Measurements from ENCODE around the gene GPR4.

GPR4 gene

DNA sequence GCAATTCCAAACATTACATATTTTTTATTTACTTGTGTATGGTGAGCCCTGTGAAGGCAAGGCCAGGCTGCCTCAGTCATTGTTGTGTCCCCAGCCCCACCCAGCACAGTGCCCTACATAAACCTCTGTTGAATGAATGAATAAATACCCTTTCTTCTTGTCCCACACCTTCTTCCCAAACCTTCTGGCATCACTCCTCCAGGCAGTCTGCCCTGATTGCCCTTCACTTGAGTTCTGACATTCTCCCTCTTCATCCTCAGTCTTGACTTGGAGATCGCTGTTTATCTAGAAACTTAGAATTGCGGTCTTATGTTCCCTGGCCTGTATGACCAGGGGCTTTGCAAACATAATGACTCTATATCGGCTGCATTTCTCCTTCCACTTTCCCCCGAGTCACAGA lies 12.2 kb downstream of the GPR4 start:
- no peak overlapping the region for H3K4me3 ChIP-seq (replicated peaks; ENCODE audit: low read depth, low read length)
- TF ChIP-seq, protein P1, sequence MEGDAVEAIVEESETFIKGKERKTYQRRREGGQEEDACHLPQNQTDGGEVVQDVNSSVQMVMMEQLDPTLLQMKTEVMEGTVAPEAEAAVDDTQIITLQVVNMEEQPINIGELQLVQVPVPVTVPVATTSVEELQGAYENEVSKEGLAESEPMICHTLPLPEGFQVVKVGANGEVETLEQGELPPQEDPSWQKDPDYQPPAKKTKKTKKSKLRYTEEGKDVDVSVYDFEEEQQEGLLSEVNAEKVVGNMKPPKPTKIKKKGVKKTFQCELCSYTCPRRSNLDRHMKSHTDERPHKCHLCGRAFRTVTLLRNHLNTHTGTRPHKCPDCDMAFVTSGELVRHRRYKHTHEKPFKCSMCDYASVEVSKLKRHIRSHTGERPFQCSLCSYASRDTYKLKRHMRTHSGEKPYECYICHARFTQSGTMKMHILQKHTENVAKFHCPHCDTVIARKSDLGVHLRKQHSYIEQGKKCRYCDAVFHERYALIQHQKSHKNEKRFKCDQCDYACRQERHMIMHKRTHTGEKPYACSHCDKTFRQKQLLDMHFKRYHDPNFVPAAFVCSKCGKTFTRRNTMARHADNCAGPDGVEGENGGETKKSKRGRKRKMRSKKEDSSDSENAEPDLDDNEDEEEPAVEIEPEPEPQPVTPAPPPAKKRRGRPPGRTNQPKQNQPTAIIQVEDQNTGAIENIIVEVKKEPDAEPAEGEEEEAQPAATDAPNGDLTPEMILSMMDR (IDR thresholded peaks at IDR 0.05; ENCODE audit: low read depth, low read length, missing control alignments), result no peak
- DNase-seq (ENCODE audit: extremely low read depth, low read depth), result no peak

DNA sequence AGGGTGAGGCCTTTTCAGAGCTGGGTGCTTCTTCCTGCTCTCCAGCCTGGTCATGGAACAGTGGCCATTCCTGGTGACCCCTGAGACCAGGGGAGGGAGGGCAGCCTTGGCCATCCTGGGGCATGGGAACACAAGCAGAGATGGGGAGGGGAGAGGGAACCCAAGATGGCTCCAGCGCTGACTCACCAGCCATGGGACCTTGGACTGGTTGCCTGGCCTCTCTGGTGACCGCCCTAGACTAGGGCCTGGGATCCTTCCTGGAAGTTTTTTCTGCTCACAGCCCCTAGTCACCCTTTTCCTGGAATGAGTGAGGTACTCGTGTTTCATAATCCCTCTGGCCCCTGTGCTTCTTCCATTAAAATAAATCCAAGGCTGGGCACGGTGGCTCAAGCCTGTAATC lies 14.1 kb downstream of the GPR4 start:
- no peak overlapping the region for H3K4me3 ChIP-seq (replicated peaks; ENCODE audit: low read depth, low read length)
- TF ChIP-seq, protein P1 (IDR thresholded peaks at IDR 0.05; ENCODE audit: low read depth, low read length, missing control alignments), result no peak
- DNase-seq (ENCODE audit: extremely low read depth, low read depth), result no peak

DNA sequence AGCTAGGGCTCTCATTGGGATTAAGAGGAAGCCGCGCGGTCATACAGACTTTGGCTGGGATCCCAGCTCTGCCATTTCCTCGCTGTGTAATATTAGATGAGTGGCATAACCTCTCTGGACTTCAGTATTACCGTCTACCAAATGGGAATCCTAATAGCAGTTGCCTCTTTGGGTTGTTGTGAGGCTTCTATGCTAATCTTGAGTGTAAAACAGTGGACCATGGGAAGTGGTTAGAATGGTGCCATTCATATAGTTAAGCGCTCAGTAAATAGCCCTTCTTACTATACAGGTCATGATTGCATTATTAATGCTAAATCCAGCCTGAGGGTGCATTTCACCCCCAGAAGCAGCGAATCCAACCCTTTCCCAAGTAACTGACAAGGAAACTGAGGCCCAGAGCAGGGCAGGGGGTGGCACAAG lies 16.8 kb downstream of the GPR4 start:
- TF ChIP-seq, protein P1 (IDR thresholded peaks at IDR 0.05; ENCODE audit: low read depth, low read length, missing control alignments), result no peak
- no peak for DNase-seq (ENCODE audit: extremely low read depth, low read depth)
- peak overlapping the region; percentile 88 for H3K4me3 ChIP-seq (replicated peaks; ENCODE audit: low read depth, low read length)

DNA sequence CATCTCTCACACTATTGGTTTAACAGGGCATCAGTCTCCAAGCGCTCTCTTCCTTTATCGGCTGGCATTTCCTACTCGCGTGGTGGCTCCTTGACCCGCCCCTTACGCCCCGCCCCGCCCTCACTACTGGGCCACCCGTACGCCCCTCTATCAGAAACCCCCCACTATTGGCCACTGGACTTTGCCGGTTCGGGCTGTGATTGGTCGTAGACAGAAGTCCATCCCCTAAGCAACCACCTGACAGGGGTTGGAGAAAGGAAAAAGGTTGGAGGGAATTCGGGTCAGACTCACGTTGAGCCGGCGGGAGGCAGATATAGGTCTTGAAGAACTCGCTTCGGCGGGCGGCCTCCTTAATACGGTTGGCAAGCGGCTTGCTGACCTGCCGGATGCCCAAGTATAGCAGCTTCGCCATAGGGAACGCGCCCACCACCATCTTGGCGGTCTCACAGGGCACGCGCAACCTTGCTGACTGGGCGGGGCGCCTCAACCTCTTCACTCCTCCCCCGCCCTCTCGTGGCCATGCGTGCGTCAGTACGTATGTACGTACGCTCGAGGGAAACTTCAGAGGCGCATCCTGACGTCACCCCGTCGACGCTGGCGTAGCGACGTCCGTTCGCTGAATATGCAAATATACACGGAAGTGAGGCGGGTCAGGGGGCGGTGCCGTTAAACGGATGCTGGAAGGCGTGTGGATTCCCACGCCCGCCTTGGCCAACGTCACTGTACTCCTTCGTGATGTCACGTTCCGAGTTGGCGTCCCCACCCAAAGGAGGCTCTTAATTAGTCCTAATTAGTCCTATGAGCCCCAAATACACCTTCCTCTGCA lies 17.5 kb downstream of the GPR4 start, which contains the start of gene OPA3:
OPA3 (minus strand) TSS at position 471 of the 826 bp plus-strand sequence; CDS start at position 433, 38 bp downstream.
- peak; percentile 100 for DNase-seq (ENCODE audit: extremely low read depth, low read depth)
- TF ChIP-seq, protein P1 (IDR thresholded peaks at IDR 0.05; ENCODE audit: low read depth, low read length, missing control alignments), result no peak
- peak within 1 kb of the TSS; percentile 88 for H3K4me3 ChIP-seq (replicated peaks; ENCODE audit: low read depth, low read length)

DNA sequence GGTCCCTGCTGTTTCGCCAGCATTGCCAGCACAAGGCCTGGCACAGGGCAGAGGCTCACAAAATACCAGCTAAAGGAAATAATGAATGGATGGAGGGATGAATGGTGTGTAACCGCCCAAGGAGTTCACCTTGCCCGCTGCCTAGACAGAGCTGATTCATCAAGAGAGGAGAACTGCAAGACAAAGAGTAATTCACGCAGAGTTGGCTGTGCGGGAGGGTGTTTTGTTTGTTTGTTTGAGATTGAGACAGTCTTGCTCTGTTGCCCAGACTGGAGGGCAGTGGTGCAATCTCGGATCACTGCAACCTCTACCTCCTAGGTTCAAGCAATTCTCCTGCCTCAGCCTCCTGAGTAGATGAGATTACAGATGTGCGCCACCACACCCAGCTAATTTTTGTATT lies 20.4 kb downstream of the GPR4 start:
- TF ChIP-seq, protein P1 (IDR thresholded peaks at IDR 0.05; ENCODE audit: low read depth, low read length, missing control alignments), result no peak
- H3K4me3 ChIP-seq (replicated peaks; ENCODE audit: low read depth, low read length), result no peak overlapping the region
- no peak for DNase-seq (ENCODE audit: extremely low read depth, low read depth)

DNA sequence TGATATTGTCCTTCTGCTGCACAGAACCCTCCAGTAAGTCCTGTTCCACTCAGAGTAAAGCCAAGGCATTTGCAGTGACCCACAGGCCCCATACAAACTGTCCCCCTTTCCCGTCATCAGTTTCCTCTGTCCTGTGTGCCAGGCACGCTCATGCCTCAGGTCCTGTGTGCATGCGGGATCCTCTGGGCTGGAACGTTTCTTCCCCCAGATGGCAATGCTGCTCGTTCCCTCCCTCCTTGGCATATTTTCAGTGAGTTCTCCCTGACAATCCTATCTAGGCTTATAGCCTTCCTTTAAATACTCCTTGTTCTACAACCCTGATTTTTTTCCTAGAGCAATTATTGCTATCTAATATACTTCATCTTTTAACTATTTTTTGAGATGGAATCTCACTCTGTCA lies 23.2 kb downstream of the GPR4 start:
- H3K4me3 ChIP-seq (replicated peaks; ENCODE audit: low read depth, low read length), result no peak overlapping the region
- DNase-seq (ENCODE audit: extremely low read depth, low read depth), result no peak
- TF ChIP-seq, protein P1 (IDR thresholded peaks at IDR 0.05; ENCODE audit: low read depth, low read length, missing control alignments), result no peak

All from HFF-Myc (cell line).